GM19455 (cell line): ENCODE data around the gene GRID1.
"Not testable (repeated sequence)": the region's sequence is repeated elsewhere in the genome, so short reads cannot be mapped to it uniquely, and the experiment has no call there.

ENCODE experiments used
- ATAC-seq: cut with Tn5 transposase; IDR thresholded peaks from one replicate; pipeline ENCODE4 v1.9.1; 2021; ENCODE audit not compliant: unreplicated experiment

The GRID1 gene

GRCh38 chr10:85976267-85976793, 390.3 kb downstream of the GRID1 start:
- ATAC-seq: no peak

GRCh38 chr10:85971494-85971893, 395.1 kb downstream of the GRID1 start:
- ATAC-seq: no peak

GRCh38 chr10:85967594-85967993, 399.0 kb downstream of the GRID1 start:
- ATAC-seq: no peak

- ATAC-seq: no peak
These were observed 405.0 kb downstream of the GRID1 start for GRCh38 chr10:85961479-85962067.

GRCh38 chr10:85961073-85961472, 405.5 kb downstream of the GRID1 start:
- no peak for ATAC-seq

- no peak for ATAC-seq
These were observed 407.4 kb downstream of the GRID1 start for GRCh38 chr10:85959239-85959638.

- ATAC-seq: no peak
These were observed 415.7 kb downstream of the GRID1 start for GRCh38 chr10:85950921-85951320.

GRCh38 chr10:85946713-85947326, 419.8 kb downstream of the GRID1 start:
- ATAC-seq: peak; percentile 83

- ATAC-seq: no peak
These were observed 430.4 kb downstream of the GRID1 start for GRCh38 chr10:85936161-85936560.

- ATAC-seq: no peak
These were observed 432.0 kb downstream of the GRID1 start for GRCh38 chr10:85934586-85934985.

GRCh38 chr10:85929993-85930392, 436.6 kb downstream of the GRID1 start:
- not testable (repeated sequence) for ATAC-seq

- no peak for ATAC-seq
These were observed 438.5 kb downstream of the GRID1 start for GRCh38 chr10:85927952-85928665.

- ATAC-seq: peak; percentile 50
These were observed 439.6 kb downstream of the GRID1 start for GRCh38 chr10:85926986-85927385.

- no peak for ATAC-seq
These were observed 440.5 kb downstream of the GRID1 start for GRCh38 chr10:85926136-85926535.

- ATAC-seq: no peak
These were observed 441.3 kb downstream of the GRID1 start for GRCh38 chr10:85925201-85925750.

- ATAC-seq: no peak
These were observed 442.1 kb downstream of the GRID1 start for GRCh38 chr10:85924382-85925102.

- ATAC-seq: no peak
These were observed 444.1 kb downstream of the GRID1 start for GRCh38 chr10:85922356-85923129.

GRCh38 chr10:85921789-85922188, 444.8 kb downstream of the GRID1 start:
- no peak for ATAC-seq

- ATAC-seq: no peak
These were observed 446.3 kb downstream of the GRID1 start for GRCh38 chr10:85920311-85920710.

- no peak for ATAC-seq
These were observed 447.0 kb downstream of the GRID1 start for GRCh38 chr10:85919491-85920021.
